ENCODE data around the gene PKP4. TPM values are rescaled to one million over a fixed set of nuclear protein-coding genes. Genes with fewer than 3 reads are reported as not detected.

Gene PKP4
- total RNA-seq, 1 experiment from 2014 or later, result 40.1 TPM

GRCh38 chr2:158633261-158633660 is 176.5 kb downstream of the PKP4 start:
- Histone ChIP-seq H3K4me1 (ENCODE audit: insufficient read depth, low read length) (no peaks in the 10 kb centered on the region), H3K9me2 (replicated peaks; ENCODE audit: low read length) (no peaks in the 10 kb centered on the region), H3K27ac (ENCODE audit: low read length) (no peak overlapping the region), H3K79me2 (ENCODE audit: low read length) (no peaks in the 10 kb centered on the region), H2AFZ (ENCODE audit: low read length) (no peak overlapping the region), H3K9ac (ENCODE audit: low read length) (no peak overlapping the region), H3K9me3 (ENCODE audit: low read length) (no peaks in the 10 kb centered on the region), H3K4me3 (ENCODE audit: low read length) (no peak overlapping the region), H3K36me3 (ENCODE audit: low read depth, low read length) (peaks cover 18% of the 10 kb centered on the region), H4K20me1 (ENCODE audit: low read length) (no peaks in the 10 kb centered on the region), H3F3A (ENCODE audit: low read length, unreplicated experiment) (no peaks in the 10 kb centered on the region), H3K27me3 (ENCODE audit: low read length) (no peaks in the 10 kb centered on the region), H3K4me2 (ENCODE audit: low read length) (no peak overlapping the region)
- TF ChIP-seq EZH2 (IDR thresholded peaks at IDR 0.05; ENCODE audit: low read length, unreplicated experiment), result no peak
- TF ChIP-seq CTCF (conservative IDR thresholded peaks at IDR 0.05; ENCODE audit: low read depth, low read length), result no peak
- no peak for TF ChIP-seq EZH2phosphoT487 (IDR thresholded peaks at IDR 0.05; ENCODE audit: borderline replicate concordance, low read length)
- DNase-seq, result no peak
- CTCF ChIA-PET, result no interaction called here
- no peak for ATAC-seq
- POLR2A ChIA-PET (ENCODE audit: unreplicated experiment), result no interaction called here
- no TSS peak for BruUV-seq (replicated peaks)
- intact Hi-C loops (cut with micrococcal nuclease), result no loop called here

- POLR2A ChIA-PET (ENCODE audit: unreplicated experiment), result no interaction called here
- Histone ChIP-seq H3K4me3 (ENCODE audit: low read length) (no peak overlapping the region), H2AFZ (ENCODE audit: low read length) (no peak overlapping the region), H3K27ac (ENCODE audit: low read length) (no peak overlapping the region), H3K27me3 (ENCODE audit: low read length) (no peaks in the 10 kb centered on the region), H3F3A (ENCODE audit: low read length, unreplicated experiment) (no peaks in the 10 kb centered on the region), H3K36me3 (ENCODE audit: low read depth, low read length) (peaks cover 18% of the 10 kb centered on the region), H3K79me2 (ENCODE audit: low read length) (no peaks in the 10 kb centered on the region), H4K20me1 (ENCODE audit: low read length) (no peaks in the 10 kb centered on the region), H3K9me2 (replicated peaks; ENCODE audit: low read length) (no peaks in the 10 kb centered on the region), H3K4me2 (ENCODE audit: low read length) (no peak overlapping the region), H3K4me1 (ENCODE audit: insufficient read depth, low read length) (no peaks in the 10 kb centered on the region), H3K9ac (ENCODE audit: low read length) (no peak overlapping the region), H3K9me3 (ENCODE audit: low read length) (no peaks in the 10 kb centered on the region)
- intact Hi-C loops (cut with micrococcal nuclease), result no loop called here
- DNase-seq (no peak), ATAC-seq (no peak)
- BruUV-seq (replicated peaks), result no TSS peak
- no peak for TF ChIP-seq CTCF (conservative IDR thresholded peaks at IDR 0.05; ENCODE audit: low read depth, low read length)
- TF ChIP-seq EZH2 (IDR thresholded peaks at IDR 0.05; ENCODE audit: low read length, unreplicated experiment), result no peak
- TF ChIP-seq EZH2phosphoT487 (IDR thresholded peaks at IDR 0.05; ENCODE audit: borderline replicate concordance, low read length), result no peak
- CTCF ChIA-PET, result no interaction called here
Observed at GRCh38 chr2:158634627-158635026, 177.9 kb downstream of the PKP4 start.

DNA sequence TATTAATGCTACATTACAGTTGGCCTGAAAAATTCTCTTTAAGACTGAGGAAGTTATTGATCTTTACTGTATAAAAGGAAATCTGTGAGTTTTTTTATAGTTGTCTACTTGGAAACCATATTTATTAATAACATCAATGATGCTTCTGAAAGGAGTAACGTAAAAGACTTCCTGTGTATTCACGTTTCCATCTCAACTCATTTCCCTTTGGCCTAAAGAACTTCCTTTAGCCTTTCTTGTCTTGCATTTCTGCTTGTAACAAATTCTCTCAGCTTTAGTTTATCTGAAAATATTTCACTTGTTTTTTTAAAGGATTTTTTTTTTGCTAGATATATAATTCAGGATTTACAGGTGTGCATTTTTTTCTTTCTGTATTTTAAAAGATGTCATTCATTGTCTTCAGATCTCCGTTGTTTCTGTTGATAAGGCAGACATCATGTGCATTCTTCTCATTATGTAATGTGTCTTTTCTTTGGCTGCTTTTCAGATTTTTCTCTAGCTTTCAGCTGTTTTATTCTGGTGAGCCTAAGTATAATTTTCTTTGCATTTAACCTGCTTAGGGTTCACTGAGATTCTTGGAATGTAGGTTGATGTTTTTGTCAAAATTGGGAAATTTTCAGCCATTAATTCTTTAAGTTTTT is 179.3 kb downstream of the PKP4 start:
- DNase-seq, result no peak
- H2AFZ ChIP-seq (ENCODE audit: low read length), result no peak overlapping the region
- H3K36me3 ChIP-seq (ENCODE audit: low read depth, low read length), result peaks cover 18% of the 10 kb centered on the region
- no peaks in the 10 kb centered on the region for H3K9me2 ChIP-seq (replicated peaks; ENCODE audit: low read length)
- H3F3A ChIP-seq (ENCODE audit: low read length, unreplicated experiment), result no peaks in the 10 kb centered on the region
- no peak for ATAC-seq
- H3K4me3 ChIP-seq (ENCODE audit: low read length), result no peak overlapping the region
- no peaks in the 10 kb centered on the region for H3K4me1 ChIP-seq (ENCODE audit: insufficient read depth, low read length)
- H3K4me2 ChIP-seq (ENCODE audit: low read length), result no peak overlapping the region
- no peaks in the 10 kb centered on the region for H4K20me1 ChIP-seq (ENCODE audit: low read length)
- H3K27ac ChIP-seq (ENCODE audit: low read length), result no peak overlapping the region
- ChIA-PET CTCF (no interaction called here), POLR2A (ENCODE audit: unreplicated experiment) (interaction anchor here (0.6 to 0.7 kb wide), 2 partner anchors 12 to 101 kb away, joined by 4 to 7 read pairs; no protein-coding TSS in a partner anchor)
- intact Hi-C loops (cut with micrococcal nuclease), result no loop called here
- no peak overlapping the region for H3K9ac ChIP-seq (ENCODE audit: low read length)
- no peaks in the 10 kb centered on the region for H3K27me3 ChIP-seq (ENCODE audit: low read length)
- no peaks in the 10 kb centered on the region for H3K9me3 ChIP-seq (ENCODE audit: low read length)
- no peak for TF ChIP-seq CTCF (conservative IDR thresholded peaks at IDR 0.05; ENCODE audit: low read depth, low read length)
- no peak for TF ChIP-seq EZH2phosphoT487 (IDR thresholded peaks at IDR 0.05; ENCODE audit: borderline replicate concordance, low read length)
- no peak for TF ChIP-seq EZH2 (IDR thresholded peaks at IDR 0.05; ENCODE audit: low read length, unreplicated experiment)
- no TSS peak for BruUV-seq (replicated peaks)
- H3K79me2 ChIP-seq (ENCODE audit: low read length), result no peaks in the 10 kb centered on the region
